HepG2 (cell line): ENCODE measurements around the gene CTIF. TPM values are rescaled to one million over a fixed set of nuclear protein-coding genes. Genes with fewer than 3 reads are reported as not detected.
A peak's percentile ranks its signal among the peaks of the same experiment; 100 is the strongest.

Source experiments
- ATAC-seq: fragments of 200-7000 bp; cut with Tn5 transposase; 3 replicates; pipeline ENCODE4 v1.9.1; 2020; ENCODE audit warnings: mild to moderate bottlenecking, moderate library complexity
- BruUV-seq: library from RNA; stranded (reverse); fragments of 400-500 nt; replicated peaks from 2 replicates; lab custom pipeline; 2021; lab: Mats Ljungman, UMichigan
- CTCF ChIA-PET: fragments of 300-600 bp; formaldehyde crosslinking; extraction: SDS; loops from one replicate; lab custom pipeline; 2021; ENCODE audit warnings: low total read pairs, inconsistent platforms, low intra/inter-chr PET ratio; lab: Yijun Ruan, JAX
- POLR2A ChIA-PET: fragments of 350-600 bp; sonication (Branson Sonifier 250); formaldehyde crosslinking; loops from one replicate; lab custom pipeline; 2020; ENCODE audit warnings: antibody characterized with exemption, inconsistent platforms; lab: Yijun Ruan, JAX
- DNase-seq: peaks from one replicate; pipeline ENCODE4 v3.0.0-alpha.2; 2015; ENCODE audit warnings: low spot score
- FAIRE-seq: peaks from 3 replicates; lab custom pipeline; 2011; peaks lifted over from hg19 to GRCh38; lab: Jason Lieb, UNC
- H2AFZ ChIP-seq: one replicate; pipeline ENCODE4 v1.6.1; 2011; ENCODE audit warnings: low read length, inconsistent platforms
- H3K27ac ChIP-seq: fragments of 300-600 bp; 3 replicates; pipeline ENCODE4 v1.8.0; 2011; ENCODE audit warnings: mixed run types, mild to moderate bottlenecking, mixed read lengths, low read length, inconsistent platforms; ENCODE audit not compliant: insufficient read depth; ENCODE audit errors: extremely low read length
- H3K27me3 ChIP-seq, 2 experiments: fragments of 200-600 bp in 1 of 2; 2 replicates in 1 of 2; 3 replicates in 1 of 2; pipeline versions ENCODE4 v1.6.0 to v1.8.0; 2011; ENCODE audit warnings: low read length in 2 of 2, mild to moderate bottlenecking in 2 of 2, moderate library complexity in 2 of 2, inconsistent platforms in 1 of 2; ENCODE audit not compliant: insufficient read depth in 2 of 2, control insufficient read depth in 1 of 2
- H3K36me3 ChIP-seq, 2 experiments: fragments of 200-600 bp in 1 of 2; replicated peaks in 1 of 2; 2 replicates in 1 of 2; 3 replicates in 1 of 2; pipeline versions ENCODE4 v1.5.1 to v1.8.0; 2011; ENCODE audit warnings: low read length in 2 of 2, inconsistent platforms in 1 of 2; ENCODE audit not compliant: insufficient read depth in 2 of 2, control insufficient read depth in 1 of 2
- H3K4me1 ChIP-seq: 2 replicates; pipeline ENCODE4 v1.5.1; 2012; ENCODE audit warnings: low read length, inconsistent platforms; ENCODE audit not compliant: insufficient read depth
- H3K4me2 ChIP-seq: 2 replicates; pipeline ENCODE4 v1.6.0; 2011; ENCODE audit warnings: low read depth, low read length, inconsistent platforms
- H3K4me3 ChIP-seq, 3 experiments: fragments of 200-600 bp in 1 of 3; sonication (generic), shearing (Covaris generic) in 1 of 3; replicated peaks in 1 of 3; 2 replicates each; pipeline ENCODE4 v1.5.1; 2011 to 2016; ENCODE audit warnings: low read length in 3 of 3, inconsistent platforms in 2 of 3, low read depth in 2 of 3, mild to moderate bottlenecking in 2 of 3, control low read depth in 1 of 3, mixed read lengths in 1 of 3; ENCODE audit not compliant: insufficient read depth in 1 of 3
- H3K79me2 ChIP-seq: one replicate; pipeline ENCODE4 v1.6.1; 2011; ENCODE audit warnings: low read length, inconsistent platforms; ENCODE audit not compliant: insufficient read depth
- H3K9ac ChIP-seq: 2 replicates; pipeline ENCODE4 v1.6.0; 2011; ENCODE audit warnings: mild to moderate bottlenecking, low read depth, low read length, inconsistent platforms; ENCODE audit not compliant: insufficient read depth
- H3K9me3 ChIP-seq: 2 replicates; pipeline ENCODE4 v1.5.1; 2012; ENCODE audit warnings: mild to moderate bottlenecking, low read length
- H4K20me1 ChIP-seq: 2 replicates; pipeline ENCODE4 v1.6.0; 2011; ENCODE audit warnings: inconsistent platforms, mild to moderate bottlenecking, low read length, moderate library complexity; ENCODE audit not compliant: insufficient read depth
- BCL6 ChIP-seq: IDR thresholded peaks from 2 replicates; pipeline ENCODE4 v1.6.1; 2016; ENCODE audit warnings: missing genetic modification reagents, missing compliant biosample characterization
- BHLHE40 ChIP-seq: IDR thresholded peaks from 2 replicates; pipeline ENCODE4 v1.6.1; 2011; ENCODE audit warnings: low read length, improper control_type of control experiment
- CBX5 ChIP-seq: sonication (generic); formaldehyde crosslinking; IDR thresholded peaks from 2 replicates; pipeline ENCODE4 v1.4.0; 2020; ENCODE audit warnings: missing genetic modification reagents, borderline replicate concordance
- EEA1 ChIP-seq: sonication (generic); formaldehyde crosslinking; IDR thresholded peaks from 2 replicates; pipeline ENCODE4 v1.5.1; 2020; ENCODE audit warnings: mild to moderate bottlenecking, missing genetic modification reagents, borderline replicate concordance
- ELF3 ChIP-seq: IDR thresholded peaks from 2 replicates; pipeline ENCODE4 v1.6.1; 2016; ENCODE audit warnings: missing genetic modification reagents, missing compliant biosample characterization
- FOXP1 ChIP-seq, 2 experiments: fragments of 450-650 bp in 1 of 2; IDR thresholded peaks; 2 replicates each; pipeline ENCODE4 v1.6.1; 2017 to 2018; ENCODE audit warnings: antibody characterized with exemption in 1 of 2
- HMGXB4 ChIP-seq, 2 experiments: sonication (generic) in 1 of 2; formaldehyde crosslinking in 1 of 2; IDR thresholded peaks; 2 replicates each; pipeline versions ENCODE4 v1.4.0 to v1.6.1; 2018 to 2020; ENCODE audit warnings: missing genetic modification reagents in 2 of 2, borderline replicate concordance in 1 of 2, low read depth in 1 of 2, mild to moderate bottlenecking in 1 of 2, missing biosample characterization in 1 of 2
- HNF1B ChIP-seq: sonication (generic); formaldehyde crosslinking; IDR thresholded peaks from 2 replicates; pipeline ENCODE4 v1.5.1; 2020; ENCODE audit warnings: mild to moderate bottlenecking, moderate library complexity, missing genetic modification reagents
- MLX ChIP-seq: IDR thresholded peaks from 2 replicates; pipeline ENCODE4 v1.6.1; 2016
- NFIC ChIP-seq: IDR thresholded peaks from 2 replicates; pipeline ENCODE4 v1.6.1; 2012; ENCODE audit warnings: mild to moderate bottlenecking, low read length, inconsistent platforms
- NR2C2 ChIP-seq: sonication (generic); formaldehyde crosslinking; IDR thresholded peaks from 2 replicates; pipeline ENCODE4 v1.4.0; 2020; ENCODE audit warnings: missing genetic modification reagents, mild to moderate bottlenecking, moderate library complexity, borderline replicate concordance
- SIN3A ChIP-seq: IDR thresholded peaks from 2 replicates; pipeline ENCODE4 v1.6.1; 2011; ENCODE audit warnings: low read depth, mild to moderate bottlenecking, control low read depth, low read length, borderline replicate concordance
- XBP1 ChIP-seq: sonication (generic); formaldehyde crosslinking; IDR thresholded peaks from 2 replicates; pipeline ENCODE4 v1.5.0; 2020; ENCODE audit warnings: missing genetic modification reagents
- XRCC5 ChIP-seq: fragments of 200-400 bp; formaldehyde crosslinking; optimal IDR thresholded peaks from 2 replicates; pipeline ENCODE3; 2017; ENCODE audit warnings: mild to moderate bottlenecking, low read length
- ZNF326 ChIP-seq: sonication (generic); formaldehyde crosslinking; IDR thresholded peaks from 2 replicates; pipeline ENCODE4 v1.4.0; 2020; ENCODE audit warnings: missing genetic modification reagents, borderline replicate concordance
- ZNF343 ChIP-seq: sonication (generic); formaldehyde crosslinking; IDR thresholded peaks from 2 replicates; pipeline ENCODE4 v1.4.0; 2020; ENCODE audit warnings: mild to moderate bottlenecking, missing genetic modification reagents
- ZNF558 ChIP-seq: sonication (generic); formaldehyde crosslinking; IDR thresholded peaks from 2 replicates; pipeline ENCODE4 v1.9.0; 2022; ENCODE audit warnings: mild to moderate bottlenecking, missing genetic modification reagents, borderline replicate concordance
- ZNF781 ChIP-seq: sonication (generic); formaldehyde crosslinking; IDR thresholded peaks from 2 replicates; pipeline ENCODE4 v1.5.1; 2020; ENCODE audit warnings: borderline replicate concordance, mild to moderate bottlenecking, missing genetic modification reagents; ENCODE audit errors: not compliant biosample characterization
- WGBS: methylation state at CpG from one replicate; pipeline ENCODE4 v1.1.6; 2017; ENCODE audit warnings: low lambda C conversion rate; 5-methylcytosine and 5-hydroxymethylcytosine counted together
- in situ Hi-C: cut with HindIII; loops from 2 replicates; pipeline ENCODE4 v1.10.0; 2017; ENCODE audit warnings: low pct_unique_long_range_greater_than_20kb; ENCODE audit not compliant: extremely low pct_ligation_motif_present
- intact Hi-C: fragments of 100-400 bp; cut with micrococcal nuclease; formaldehyde crosslinking; loops from one replicate; pipeline ENCODE4 v1.10.0; 2022; ENCODE audit not compliant: unreplicated experiment
- polyA plus RNA-seq, 8 experiments: library from polyadenylated mRNA; depleted of rRNA in 3 of 8; stranded (reverse) in 7 of 8; unstranded in 1 of 8; fragments of >200 nt; fragmentation: Illumina TruSeq in 4 of 8; extraction: Trizol in 4 of 8; gene quantifications; 2 replicates each; pipeline versions ENCODE4 v1.2.1 to v1.2.3, GENCODE V29; 2011 to 2016; ENCODE audit warnings: low read depth in 4 of 8, missing spikeins in 1 of 8, mixed read lengths in 1 of 8; ENCODE audit not compliant: insufficient read depth in 1 of 8
- total RNA-seq, 5 experiments: library from RNA; depleted of rRNA; stranded (reverse); fragments of >200 nt; fragmentation: Illumina TruSeq; extraction: Trizol; gene quantifications; 2 replicates each; pipeline ENCODE4 v1.2.3, GENCODE V29; 2016; ENCODE audit warnings: low read depth in 1 of 5

The CTIF gene
- total and polyA plus RNA-seq, 2 of the 13 experiments (the other 11 are each of a cell fraction or from before 2014, with no cell fraction given) = 18.2 to 28.0 TPM

- 85% methylated on average over 8 of the region's 25 CpGs for WGBS
- H3K4me2 ChIP-seq = peak overlapping the region; percentile 79
- peaks cover 86% of the 10 kb centered on the region for H3K4me1 ChIP-seq
- no peaks in the 10 kb centered on the region for H4K20me1 ChIP-seq
- BruUV-seq = no TSS peak
- ChIA-PET POLR2A (interaction anchor here (0.8 to 4.2 kb wide), 16 partner anchors 9 to 127 kb away, joined by 3 to 36 read pairs (median 5); no protein-coding TSS in a partner anchor), CTCF (no interaction called here)
- H3K9ac ChIP-seq = peak overlapping the region; percentile 67
- intact Hi-C loops = loop anchor here (2.0 to 10.0 kb wide), 2 partner anchors 15 to 281 kb away; no protein-coding TSS in a partner anchor
- H3K36me3 ChIP-seq = no peaks in the 10 kb centered on the region
- H3K9me3 ChIP-seq = no peaks in the 10 kb centered on the region
- DNase-seq (peak; percentile 93), FAIRE-seq (peak; percentile 93), ATAC-seq (peak; percentile 86)
- no peaks in the 10 kb centered on the region; a peak in 1 of 5 replicates for H3K27me3 ChIP-seq
- H3K79me2 ChIP-seq = no peaks in the 10 kb centered on the region
- H3K4me3 ChIP-seq = peak overlapping the region; percentile 19 to 60 (median 51); a peak in 5 of 6 replicates
- in situ Hi-C loops = loop anchor here (10.0 kb wide), 1 partner anchor 349 kb away; no protein-coding TSS in a partner anchor
- H3K27ac ChIP-seq = peak overlapping the region; percentile 87
- H2AFZ ChIP-seq = no peak overlapping the region
- TF ChIP-seq SIN3A (no peak), BCL6 (CRISPR knock-in tag) (peak; percentile 80), ZNF558 (CRISPR knock-in tag) (no peak), MLX (CRISPR knock-in tag) (peak; percentile 96), HNF1B (CRISPR knock-in tag) (peak; percentile 83), CBX5 (CRISPR knock-in tag) (peak; percentile 66; the same call in 1 of the 2 replicates), ELF3 (peak; percentile 58; the same call in 1 of the 2 replicates), FOXP1 (IDR thresholded peaks at IDR 0.05) (no peak), FOXP1 (CRISPR knock-in tag; IDR thresholded peaks at IDR 0.05) (peak; percentile 52), BHLHE40 (peak; percentile 28), NR2C2 (CRISPR knock-in tag) (peak; percentile 76), ZNF781 (no peak), XBP1 (CRISPR knock-in tag) (no peak), HMGXB4 (CRISPR knock-in tag; IDR thresholded peaks at IDR 0.05; ENCODE audit: borderline replicate concordance in 1 of 2, low read depth in 1 of 2) (peak in 1 of 2 experiments; percentile 49; a peak in 1 of 4 replicates), EEA1 (no peak), XRCC5 (peak; percentile 40), ZNF326 (CRISPR knock-in tag) (no peak), ZNF343 (0 out of 2 replicates have a peak, but pooled peaks have one; percentile 47), NFIC (peak; percentile 46; the same call in 1 of the 2 replicates)
Observed at GRCh38 chr18:48893608-48894600, 355.1 kb downstream of the CTIF start.
